ENCODE results near the gene ANLN. TPM values are rescaled to one million over a fixed set of nuclear protein-coding genes. Genes with fewer than 3 reads are reported as not detected.

ANLN gene
- total RNA-seq (2022; extraction: Qiagen RNA extraction; ENCODE audit: low read depth): 57.9 to 74.9 TPM (median 72.1 TPM) in 5 replicates

GRCh38 chr7:36389371-36390198, at the start of gene ANLN:
ANLN (plus strand) TSS chr7:36389862; CDS start chr7:36390027, 165 bp downstream.

Other genes starting within 250 kb of the ANLN start
- 45.8 to 58.6 TPM (median 55.2 TPM) in 5 replicates for gene EEPD1, start 236.6 kb upstream of the ANLN start, total RNA-seq (2022; extraction: Qiagen RNA extraction; ENCODE audit: low read depth)